Measurements from ENCODE around the gene ALPK3.

GRCh38 chr15:84785053-84785452, 32.1 kb upstream of the ALPK3 start:
- no peak for TF ChIP-seq CTCF (IDR thresholded peaks at IDR 0.05)
- TF ChIP-seq ZFX (IDR thresholded peaks at IDR 0.05; ENCODE audit: borderline replicate concordance): no peak

Measured in 22Rv1 (cell line).